ENCODE measurements around the gene PCED1B. TPM values are rescaled to one million over a fixed set of nuclear protein-coding genes. Genes with fewer than 3 reads are reported as not detected.

PCED1B gene
- total RNA-seq, 2 experiments from 2014 or later = 117 to 119 TPM

GRCh38 chr12:47084172-47084571 lies 4.8 kb downstream of the PCED1B start:
- DNase-seq (no peak), ATAC-seq (no peak)
- POLR2A ChIA-PET = interaction anchor here (1.0 to 10.4 kb wide), 2 partner anchors 110 to 129 kb away, joined by 4 to 170 read pairs; no protein-coding TSS in a partner anchor
- Mint-ChIP-seq H3K4me1 (ENCODE audit: low read depth) (peaks cover 61% of the 10 kb centered on the region), H3K27me3 (no peaks in the 10 kb centered on the region), H3K9me3 (peaks cover 2% of the 10 kb centered on the region), H3K36me3 (ENCODE audit: low read depth) (peaks cover 8% of the 10 kb centered on the region), H3K4me3 (peak overlapping the region; percentile 48), H3K27ac (peak overlapping the region; percentile 82)
- CTCF ChIA-PET = interaction anchor here (1.2 to 4.4 kb wide), 4 partner anchors 9 to 313 kb away, joined by 3 to 22 read pairs (median 7); no protein-coding TSS in a partner anchor
- TF ChIP-seq, protein P1, sequence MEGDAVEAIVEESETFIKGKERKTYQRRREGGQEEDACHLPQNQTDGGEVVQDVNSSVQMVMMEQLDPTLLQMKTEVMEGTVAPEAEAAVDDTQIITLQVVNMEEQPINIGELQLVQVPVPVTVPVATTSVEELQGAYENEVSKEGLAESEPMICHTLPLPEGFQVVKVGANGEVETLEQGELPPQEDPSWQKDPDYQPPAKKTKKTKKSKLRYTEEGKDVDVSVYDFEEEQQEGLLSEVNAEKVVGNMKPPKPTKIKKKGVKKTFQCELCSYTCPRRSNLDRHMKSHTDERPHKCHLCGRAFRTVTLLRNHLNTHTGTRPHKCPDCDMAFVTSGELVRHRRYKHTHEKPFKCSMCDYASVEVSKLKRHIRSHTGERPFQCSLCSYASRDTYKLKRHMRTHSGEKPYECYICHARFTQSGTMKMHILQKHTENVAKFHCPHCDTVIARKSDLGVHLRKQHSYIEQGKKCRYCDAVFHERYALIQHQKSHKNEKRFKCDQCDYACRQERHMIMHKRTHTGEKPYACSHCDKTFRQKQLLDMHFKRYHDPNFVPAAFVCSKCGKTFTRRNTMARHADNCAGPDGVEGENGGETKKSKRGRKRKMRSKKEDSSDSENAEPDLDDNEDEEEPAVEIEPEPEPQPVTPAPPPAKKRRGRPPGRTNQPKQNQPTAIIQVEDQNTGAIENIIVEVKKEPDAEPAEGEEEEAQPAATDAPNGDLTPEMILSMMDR (IDR thresholded peaks at IDR 0.05) = no peak
- intact Hi-C loops (cut with micrococcal nuclease) = loop anchor here (5.0 to 10.0 kb wide), 3 partner anchors 108 to 311 kb away; no protein-coding TSS in a partner anchor

GRCh38 chr12:47085815-47086252 lies 6.4 kb downstream of the PCED1B start:
- intact Hi-C loops (cut with micrococcal nuclease) = loop anchor here (10.0 kb wide), 1 partner anchor 309 kb away; no protein-coding TSS in a partner anchor
- H3K27me3 Mint-ChIP-seq = no peaks in the 10 kb centered on the region
- H3K9me3 Mint-ChIP-seq = peaks cover 8% of the 10 kb centered on the region
- TF ChIP-seq, protein P1 (IDR thresholded peaks at IDR 0.05) = no peak
- DNase-seq (peak; percentile 66), ATAC-seq (peak; percentile 87)
- H3K27ac Mint-ChIP-seq = peak overlapping the region; percentile 82
- ChIA-PET POLR2A (interaction anchor here (0.9 to 10.4 kb wide), 3 partner anchors 16 to 127 kb away, joined by 3 to 170 read pairs (median 4); no protein-coding TSS in a partner anchor), CTCF (interaction anchor here (0.7 to 2.0 kb wide), 5 partner anchors 15 to 111 kb away, joined by 3 to 8 read pairs (median 3); no protein-coding TSS in a partner anchor)
- H3K36me3 Mint-ChIP-seq (ENCODE audit: low read depth) = peaks cover 8% of the 10 kb centered on the region
- H3K4me1 Mint-ChIP-seq (ENCODE audit: low read depth) = peaks cover 59% of the 10 kb centered on the region
- peak overlapping the region; percentile 28 for H3K4me3 Mint-ChIP-seq

GRCh38 chr12:47087088-47087688 lies 7.8 kb downstream of the PCED1B start:
- ChIA-PET CTCF (interaction anchor here (2.0 kb wide), 2 partner anchors 16 to 106 kb away, joined by 6 to 8 read pairs; no protein-coding TSS in a partner anchor), POLR2A (interaction anchor here (1.3 to 10.4 kb wide), 2 partner anchors 104 to 126 kb away, joined by 4 to 170 read pairs; no protein-coding TSS in a partner anchor)
- TF ChIP-seq, protein P1 (IDR thresholded peaks at IDR 0.05) = no peak
- H3K4me1 Mint-ChIP-seq (ENCODE audit: low read depth) = peaks cover 52% of the 10 kb centered on the region
- intact Hi-C loops (cut with micrococcal nuclease) = loop anchor here (10.0 kb wide), 1 partner anchor 308 kb away; no protein-coding TSS in a partner anchor
- H3K9me3 Mint-ChIP-seq = peaks cover 12% of the 10 kb centered on the region
- H3K36me3 Mint-ChIP-seq (ENCODE audit: low read depth) = peaks cover 8% of the 10 kb centered on the region
- H3K4me3 Mint-ChIP-seq = no peak overlapping the region
- H3K27me3 Mint-ChIP-seq = no peaks in the 10 kb centered on the region
- H3K27ac Mint-ChIP-seq = no peak overlapping the region
- ATAC-seq = no peak
- no peak for DNase-seq

DNA sequence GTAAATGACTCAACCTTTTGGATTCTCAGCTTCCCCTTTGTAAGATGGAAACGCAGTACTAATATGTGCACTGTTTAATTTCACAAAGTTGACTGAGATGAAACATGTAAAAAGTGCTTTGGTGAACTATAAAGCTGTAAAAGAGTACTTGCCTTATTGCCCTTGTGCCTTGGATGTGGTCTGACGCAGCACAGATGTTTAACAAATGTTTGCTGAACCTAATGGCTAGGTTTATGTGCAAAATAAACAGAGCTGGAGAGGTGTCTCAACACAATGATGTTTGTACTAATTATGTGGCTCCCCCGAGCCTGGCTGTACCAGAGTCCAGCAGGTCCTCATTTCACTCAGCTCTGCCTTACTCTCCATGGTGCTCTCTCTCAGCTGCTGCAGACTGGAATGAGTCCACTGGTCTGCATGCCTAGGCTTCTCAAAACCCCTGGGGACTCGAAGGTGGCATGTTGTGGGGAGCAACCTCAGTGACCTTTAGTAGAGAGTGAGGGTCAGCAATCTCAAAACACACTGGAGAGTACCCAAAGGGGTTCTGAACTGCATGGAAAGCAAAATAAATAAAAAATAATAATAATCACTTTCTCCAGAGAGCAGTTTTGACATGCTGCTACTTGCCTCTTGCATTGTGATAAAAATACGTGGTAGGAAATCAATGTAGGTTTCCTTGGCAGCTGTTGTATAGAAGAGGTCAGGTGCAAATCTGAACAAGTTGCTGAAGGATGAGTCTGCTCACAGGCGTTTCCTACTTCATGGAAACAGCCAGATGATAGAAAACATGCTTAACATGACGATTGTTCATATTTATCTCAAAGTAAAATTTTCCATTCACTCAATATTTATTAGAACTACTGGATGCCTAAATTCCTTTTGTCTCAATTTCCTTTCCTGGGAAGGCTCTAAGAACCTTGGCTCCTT lies 8.9 kb downstream of the PCED1B start:
- intact Hi-C loops (cut with micrococcal nuclease) = loop anchor here (10.0 kb wide), 1 partner anchor 307 kb away; no protein-coding TSS in a partner anchor
- TF ChIP-seq, protein P1 (IDR thresholded peaks at IDR 0.05) = no peak
- CTCF ChIA-PET = no interaction called here
- Mint-ChIP-seq H3K9me3 (peaks cover 12% of the 10 kb centered on the region), H3K27ac (no peak overlapping the region), H3K36me3 (ENCODE audit: low read depth) (peaks cover 9% of the 10 kb centered on the region), H3K4me1 (ENCODE audit: low read depth) (peaks cover 48% of the 10 kb centered on the region), H3K27me3 (no peaks in the 10 kb centered on the region), H3K4me3 (no peak overlapping the region)
- ATAC-seq (no peak), DNase-seq (no peak)
- POLR2A ChIA-PET = no interaction called here
